Measurements from ENCODE around the gene AMT.

The AMT gene

DNA sequence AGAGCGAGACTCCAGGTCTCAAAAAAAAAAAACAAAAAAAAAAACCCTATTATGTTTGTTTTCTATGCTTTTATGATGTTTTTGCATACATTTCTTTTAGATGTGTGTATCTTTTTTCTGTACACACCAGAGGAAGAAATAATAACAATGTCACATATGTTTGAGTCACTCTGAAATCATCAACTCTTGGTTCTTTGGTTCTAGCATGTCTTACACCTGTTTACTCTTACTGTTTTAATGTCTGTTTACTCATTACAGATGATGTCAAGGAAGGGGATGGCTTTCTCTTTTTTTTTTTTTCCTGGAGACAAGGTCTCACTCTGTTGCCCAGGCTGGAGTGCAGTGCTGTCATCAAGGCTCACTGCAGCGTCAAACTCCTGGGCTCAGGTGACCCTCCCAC, 34.6 kb downstream of the AMT start:
- DNase-seq: no peak

DNA sequence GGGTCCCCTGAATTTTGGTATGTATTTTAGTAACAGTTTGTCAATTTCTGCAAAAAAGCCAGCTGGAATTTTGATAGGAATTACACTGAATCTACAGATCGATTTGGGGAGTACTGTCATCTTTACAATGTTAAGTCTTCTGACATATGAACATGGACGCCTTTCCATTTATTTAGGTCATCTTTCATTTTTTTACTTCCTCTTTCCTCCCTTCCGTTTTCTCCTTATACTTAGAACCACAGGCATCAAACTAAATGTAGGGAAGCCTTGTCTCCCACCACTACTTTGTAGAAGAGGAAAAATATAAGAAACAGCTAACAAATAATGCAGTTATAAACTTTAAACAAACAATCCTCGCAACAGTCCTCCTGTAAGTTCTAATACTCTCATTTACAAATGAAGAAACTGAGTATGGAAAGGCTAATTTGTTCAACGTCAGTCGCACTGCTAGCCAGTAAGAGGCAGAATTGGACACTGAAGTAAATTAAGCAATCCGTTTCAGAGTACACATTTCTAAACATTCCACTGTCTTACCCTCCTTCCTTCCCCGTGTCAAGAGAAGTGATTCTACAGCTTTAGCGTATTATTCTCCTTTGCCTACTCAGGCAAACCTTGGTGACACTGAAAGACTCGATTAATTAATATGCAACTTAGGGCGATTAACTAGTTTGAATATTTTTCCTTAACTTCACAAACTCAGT, 36.1 kb downstream of the AMT start:
- DNase-seq: no peak

DNA sequence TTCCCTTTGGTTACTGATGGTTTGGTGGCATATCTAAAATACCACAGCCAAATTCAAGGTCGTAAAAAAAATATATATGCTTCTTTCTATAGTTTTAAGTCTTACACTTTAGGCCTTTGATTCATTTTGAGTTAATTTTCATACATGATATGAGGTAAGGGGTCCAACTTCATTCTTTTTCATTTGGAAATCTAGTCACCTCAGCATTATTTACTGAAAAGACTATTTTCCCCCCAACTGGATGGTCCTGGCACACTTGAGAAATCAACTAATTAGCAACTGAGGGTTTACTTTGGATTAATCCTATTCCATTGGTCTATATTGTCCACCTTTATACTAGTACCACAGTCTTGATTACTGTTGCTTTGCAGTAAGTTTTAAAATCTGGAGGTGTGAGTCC, 36.7 kb downstream of the AMT start:
- no peak for DNase-seq

DNA sequence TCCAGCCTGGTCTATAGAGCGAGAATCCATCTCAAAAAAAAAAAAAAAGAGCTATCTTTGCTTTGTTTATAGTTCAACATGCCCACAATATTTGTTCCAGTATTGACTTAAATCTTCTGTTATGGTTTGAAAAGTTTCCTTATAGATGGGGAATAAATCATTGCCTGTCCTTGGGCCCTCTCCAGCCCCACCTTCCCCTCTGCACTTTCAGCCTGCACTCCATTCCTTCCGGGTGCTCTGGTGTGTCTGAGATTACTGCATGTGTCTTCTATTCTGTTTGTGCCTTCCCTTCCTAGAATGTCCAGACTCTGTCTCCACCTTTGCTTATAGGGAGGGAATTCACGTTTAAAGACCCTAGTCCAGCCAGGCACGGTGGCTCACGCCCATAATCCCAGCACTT, 38.9 kb downstream of the AMT start:
- DNase-seq: no peak

DNA sequence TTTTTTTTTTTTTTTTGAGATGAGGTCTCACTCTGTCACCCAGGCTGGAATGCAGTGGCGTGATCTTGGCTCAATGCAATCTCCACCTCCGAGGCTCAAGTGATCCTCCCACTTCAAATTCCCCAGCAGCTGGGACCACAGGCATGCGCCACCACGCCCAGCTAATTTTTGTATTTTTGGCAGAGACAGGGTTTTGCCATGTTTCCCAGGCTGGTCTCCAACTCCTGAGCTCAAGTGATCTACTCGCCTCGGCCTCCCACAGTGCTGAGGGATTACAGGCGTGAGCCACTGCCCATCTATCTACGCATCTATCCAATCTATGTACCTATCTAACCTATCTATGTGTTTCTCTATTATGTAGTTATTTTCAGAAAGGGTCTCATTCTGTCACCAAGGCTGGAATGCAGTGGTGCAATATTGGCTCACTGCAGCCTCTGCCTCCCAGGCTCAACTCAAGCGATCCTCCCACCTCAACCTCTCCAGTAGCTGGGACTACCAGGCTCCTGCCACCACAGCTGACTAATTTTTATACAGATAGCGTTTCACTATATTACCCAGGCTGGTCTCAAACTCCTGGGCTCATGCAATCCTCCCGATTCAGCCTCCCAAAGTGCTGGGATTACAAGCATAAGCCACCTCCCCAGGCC, 43.9 kb downstream of the AMT start:
- DNase-seq: peak; percentile 59

DNA sequence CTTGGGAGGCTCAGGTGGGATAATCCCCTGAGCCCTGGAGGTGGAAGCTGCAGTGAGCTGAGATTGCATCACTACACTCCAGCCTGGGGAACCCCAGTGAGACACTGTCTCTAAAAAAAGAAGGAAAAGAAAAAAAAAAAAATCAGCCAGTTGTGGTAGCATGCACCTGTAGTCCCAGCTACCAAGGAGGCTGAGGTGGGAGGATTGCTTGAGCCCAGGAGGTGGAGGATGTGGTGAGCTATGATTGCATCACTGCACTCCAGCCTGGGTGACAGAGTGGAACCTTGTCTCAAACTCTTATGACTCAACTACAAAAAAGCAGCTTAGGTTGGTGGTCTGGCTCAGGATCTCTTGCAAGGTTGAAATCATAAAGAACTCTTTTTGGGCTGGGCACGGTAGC, 44.8 kb downstream of the AMT start:
- no peak for DNase-seq

DNA sequence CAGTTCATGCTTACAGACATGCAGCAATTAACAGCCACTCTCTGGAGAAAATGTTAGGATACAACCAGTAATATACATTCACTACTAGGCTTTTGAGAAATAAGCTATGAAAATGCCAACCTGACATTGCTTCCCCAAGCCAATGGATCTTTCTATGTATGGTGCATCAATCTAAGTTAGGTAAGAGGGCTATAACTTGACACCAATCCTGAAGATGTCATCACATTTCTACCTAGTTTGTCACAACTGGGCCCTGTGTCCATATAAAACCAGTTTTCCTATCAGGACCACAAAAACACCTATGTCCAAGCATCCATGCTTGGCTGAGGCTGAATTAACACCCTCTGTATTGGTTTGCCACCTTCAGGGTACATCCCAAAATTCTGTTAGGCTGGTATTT, 50.3 kb downstream of the AMT start:
- DNase-seq: no peak

DNA sequence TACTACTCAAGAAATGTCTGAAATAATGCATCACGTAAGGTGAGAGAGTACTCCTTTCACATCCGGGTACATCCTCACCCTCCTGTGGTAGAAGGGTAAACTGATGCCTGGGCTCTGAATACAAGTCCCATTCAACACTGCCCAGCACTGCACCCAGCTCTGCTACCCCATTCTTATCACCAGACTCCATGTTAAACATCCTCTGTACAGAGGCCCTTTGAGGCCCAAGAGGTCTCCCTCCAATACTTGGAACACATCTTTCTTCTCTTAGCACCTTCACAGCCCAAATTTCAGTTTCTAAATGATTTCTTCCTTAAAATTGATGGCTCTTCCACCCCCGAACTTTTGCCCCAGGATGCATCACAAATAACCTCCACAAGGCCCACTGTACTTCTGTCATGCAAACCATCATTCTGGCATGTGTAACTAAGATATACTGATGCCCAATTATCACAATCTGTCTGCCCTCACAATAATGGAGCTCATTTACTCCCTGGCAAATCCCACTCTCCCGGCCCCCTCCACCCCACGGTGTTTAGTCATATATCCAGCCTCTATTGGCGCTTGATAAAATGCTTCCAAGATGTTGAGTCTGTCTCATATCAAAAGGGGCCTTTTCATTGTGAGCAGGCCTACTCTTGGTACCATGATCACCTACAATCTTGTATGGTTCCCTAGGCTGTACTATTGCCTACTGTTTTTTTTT, 51.5 kb downstream of the AMT start:
- no peak for DNase-seq
